Duodenal mucosa (tissue), 2 donors: ENCODE measurements around the gene CAMP.

Experiments used
- H3K27ac ChIP-seq: one replicate; pipeline ENCODE4 v1.7.0; 2013; ENCODE audit warnings: low read depth, low read length
- H3K27me3 ChIP-seq, 2 donors: one replicate each; pipeline ENCODE4 v1.7.0; 2013; ENCODE audit warnings: low read length in 2 of 2, control low read depth in 1 of 2; ENCODE audit not compliant: insufficient read depth in 2 of 2, control insufficient read depth in 1 of 2
- H3K36me3 ChIP-seq, 2 donors: one replicate each; pipeline ENCODE4 v1.7.0; 2013; ENCODE audit warnings: low read length in 2 of 2, control low read depth in 1 of 2; ENCODE audit not compliant: insufficient read depth in 2 of 2, control insufficient read depth in 1 of 2
- H3K4me1 ChIP-seq, 2 donors: one replicate each; pipeline ENCODE4 v1.7.0; 2013; ENCODE audit warnings: low read length in 2 of 2, control low read depth in 1 of 2; ENCODE audit not compliant: insufficient read depth in 2 of 2, control insufficient read depth in 1 of 2
- H3K4me3 ChIP-seq, 2 donors: one replicate each; pipeline ENCODE4 v1.7.0; 2013; ENCODE audit warnings: low read length in 2 of 2, low read depth in 1 of 2
- H3K9ac ChIP-seq, 2 donors: one replicate each; pipeline ENCODE4 v1.7.0; 2013; ENCODE audit warnings: low read length in 2 of 2, low read depth in 1 of 2
- H3K9me3 ChIP-seq, 2 donors: one replicate each; pipeline ENCODE4 v1.7.0; 2013; ENCODE audit warnings: low read length in 2 of 2, control low read depth in 1 of 2; ENCODE audit not compliant: control insufficient read depth in 1 of 2

The CAMP gene

GRCh38 chr3:48222616-48223513, at the start of gene CAMP:
CAMP (plus strand) TSS chr3:48223495; CDS start chr3:48223512, 17 bp downstream.
- Histone ChIP-seq H3K9me3 (no peaks in the 10 kb centered on the region), H3K27me3 (no peaks in the 10 kb centered on the region), H3K9ac (no peak within 1 kb of the TSS), H3K36me3 (no peaks in the 10 kb centered on the region), H3K4me3 (no peak within 1 kb of the TSS), H3K4me1 (no peaks in the 10 kb centered on the region), H3K27ac (no peak within 1 kb of the TSS)

GRCh38 chr3:48178072-48178471, 45.2 kb upstream of the CAMP start:
- Histone ChIP-seq H3K36me3 (peaks cover 9 to 51% of the 10 kb centered on the region in 2 donors), H3K4me1 (no peaks in the 10 kb centered on the region), H3K27me3 (no peaks in the 10 kb centered on the region), H3K27ac (no peak overlapping the region), H3K4me3 (no peak overlapping the region), H3K9ac (no peak overlapping the region), H3K9me3 (no peaks in the 10 kb centered on the region)

GRCh38 chr3:48180021-48180420, 43.3 kb upstream of the CAMP start:
- H3K4me1 ChIP-seq = no peaks in the 10 kb centered on the region
- H3K9me3 ChIP-seq = no peaks in the 10 kb centered on the region
- peaks cover 9 to 39% of the 10 kb centered on the region in 2 donors for H3K36me3 ChIP-seq
- no peak overlapping the region for H3K4me3 ChIP-seq
- no peaks in the 10 kb centered on the region for H3K27me3 ChIP-seq
- H3K27ac ChIP-seq = no peak overlapping the region
- no peak overlapping the region for H3K9ac ChIP-seq

GRCh38 chr3:48180531-48181253, 42.6 kb upstream of the CAMP start:
- no peak overlapping the region for H3K9ac ChIP-seq
- H3K27me3 ChIP-seq = no peaks in the 10 kb centered on the region
- H3K4me1 ChIP-seq = peaks cover 3% of the 10 kb centered on the region in 2 donors
- H3K9me3 ChIP-seq = no peaks in the 10 kb centered on the region
- H3K36me3 ChIP-seq = peaks cover 9 to 36% of the 10 kb centered on the region in 2 donors
- no peak overlapping the region for H3K27ac ChIP-seq
- no peak overlapping the region for H3K4me3 ChIP-seq

GRCh38 chr3:48184299-48184698, 39.0 kb upstream of the CAMP start:
- peaks cover 18 to 25% of the 10 kb centered on the region in 2 donors for H3K4me1 ChIP-seq

GRCh38 chr3:48185129-48185528, 38.2 kb upstream of the CAMP start:
- Histone ChIP-seq H3K27me3 (no peaks in the 10 kb centered on the region), H3K27ac (no peak overlapping the region), H3K4me1 (peaks cover 18 to 25% of the 10 kb centered on the region in 2 donors), H3K36me3 (peaks cover 5 to 11% of the 10 kb centered on the region in 2 donors), H3K9ac (no peak overlapping the region), H3K4me3 (no peak overlapping the region), H3K9me3 (no peaks in the 10 kb centered on the region)

More at GRCh38 chr3:48184299-48184698, 39.0 kb upstream of the CAMP start:
- Histone ChIP-seq H3K27ac (no peak overlapping the region), H3K9ac (no peak overlapping the region), H3K27me3 (no peaks in the 10 kb centered on the region), H3K36me3 (peaks cover 5 to 17% of the 10 kb centered on the region in 2 donors), H3K4me3 (no peak overlapping the region), H3K9me3 (no peaks in the 10 kb centered on the region)

- H3K9ac ChIP-seq = peak overlapping the region; percentile 52 to 66
- no peak overlapping the region for H3K27ac ChIP-seq
- peak overlapping the region; percentile 69 to 91 for H3K4me3 ChIP-seq
Observed at GRCh38 chr3:48186631-48187300, 36.5 kb upstream of the CAMP start.

GRCh38 chr3:48187301-48187578, 36.1 kb upstream of the CAMP start:
- Histone ChIP-seq H3K36me3 (peaks cover 0 to 6% of the 10 kb centered on the region in 2 donors), H3K9ac (peak overlapping the region; percentile 52 to 66), H3K4me3 (peak overlapping the region; percentile 69 to 91), H3K4me1 (peaks cover 24 to 25% of the 10 kb centered on the region in 2 donors), H3K9me3 (no peaks in the 10 kb centered on the region), H3K27ac (no peak overlapping the region), H3K27me3 (no peaks in the 10 kb centered on the region)

More at GRCh38 chr3:48186631-48187300, 36.5 kb upstream of the CAMP start:
- Histone ChIP-seq H3K27me3 (no peaks in the 10 kb centered on the region), H3K9me3 (no peaks in the 10 kb centered on the region), H3K36me3 (peaks cover 0 to 10% of the 10 kb centered on the region in 2 donors), H3K4me1 (peaks cover 24 to 25% of the 10 kb centered on the region in 2 donors)

GRCh38 chr3:48187579-48188265, 35.6 kb upstream of the CAMP start:
- peaks cover 24 to 25% of the 10 kb centered on the region in 2 donors for H3K4me1 ChIP-seq
- no peaks in the 10 kb centered on the region for H3K27me3 ChIP-seq
- H3K9ac ChIP-seq = peak overlapping the region; percentile 52 to 66
- H3K9me3 ChIP-seq = no peaks in the 10 kb centered on the region
- peak overlapping the region; percentile 69 to 91 for H3K4me3 ChIP-seq
- no peak overlapping the region for H3K27ac ChIP-seq
- H3K36me3 ChIP-seq = peaks cover 0 to under 1% of the 10 kb centered on the region in 2 donors
